Measurements from ENCODE around the gene SLMAP. TPM values are rescaled to one million over a fixed set of nuclear protein-coding genes. Genes with fewer than 3 reads are reported as not detected.

The SLMAP gene
- polyA plus RNA-seq, 1 of the 3 experiments (the other 2 are of a cell fraction): 10.5 TPM

DNA sequence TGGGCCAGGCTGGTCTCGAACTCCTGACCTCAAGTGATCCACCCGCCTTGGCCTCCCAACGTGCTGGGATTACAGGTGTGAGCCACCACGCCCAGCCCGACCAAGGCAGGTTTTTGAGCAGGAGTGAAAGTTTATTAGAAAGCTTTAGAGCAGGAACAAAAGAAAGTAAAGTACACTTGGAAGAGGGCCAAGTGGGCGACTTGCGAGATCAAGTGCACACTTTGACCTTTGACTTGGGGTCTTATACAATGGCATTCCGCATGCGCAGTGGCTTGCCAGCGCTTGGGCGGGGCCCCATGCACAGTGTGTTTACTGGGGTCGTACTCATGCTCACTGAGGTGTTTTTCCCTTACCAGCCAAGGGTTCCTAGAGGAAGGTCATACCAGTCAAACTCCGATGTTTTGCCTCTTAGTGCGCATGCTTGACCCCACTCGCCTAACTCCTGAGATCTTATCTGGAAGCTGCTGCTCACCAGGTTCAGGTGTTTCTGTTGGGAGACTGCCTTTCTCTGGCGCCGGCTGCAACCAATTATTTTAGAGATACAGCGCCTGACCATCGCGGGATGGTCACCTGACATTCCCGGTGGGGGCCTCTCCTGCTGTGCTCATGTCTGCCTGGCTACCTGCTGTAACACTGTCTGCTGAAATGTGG lies 205.2 kb downstream of the SLMAP start:
- H3K79me2 ChIP-seq (ENCODE audit: insufficient read depth): no peaks in the 10 kb centered on the region
- H3K27ac ChIP-seq (ENCODE audit: low read depth in 2 of 2, low read length in 1 of 2): no peak overlapping the region
- WGBS (ENCODE audit: low lambda C conversion rate): 88% methylated on average over 19 of the region's 21 CpGs
- TF ChIP-seq, protein P1, sequence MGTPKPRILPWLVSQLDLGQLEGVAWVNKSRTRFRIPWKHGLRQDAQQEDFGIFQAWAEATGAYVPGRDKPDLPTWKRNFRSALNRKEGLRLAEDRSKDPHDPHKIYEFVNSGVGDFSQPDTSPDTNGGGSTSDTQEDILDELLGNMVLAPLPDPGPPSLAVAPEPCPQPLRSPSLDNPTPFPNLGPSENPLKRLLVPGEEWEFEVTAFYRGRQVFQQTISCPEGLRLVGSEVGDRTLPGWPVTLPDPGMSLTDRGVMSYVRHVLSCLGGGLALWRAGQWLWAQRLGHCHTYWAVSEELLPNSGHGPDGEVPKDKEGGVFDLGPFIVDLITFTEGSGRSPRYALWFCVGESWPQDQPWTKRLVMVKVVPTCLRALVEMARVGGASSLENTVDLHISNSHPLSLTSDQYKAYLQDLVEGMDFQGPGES (IDR thresholded peaks at IDR 0.05; ENCODE audit: low read depth, low read length): no peak
- TF ChIP-seq JUND (IDR thresholded peaks at IDR 0.05) (no peak), SMC3 (IDR thresholded peaks at IDR 0.05; ENCODE audit: low read depth, low read length) (no peak), EP300 (IDR thresholded peaks at IDR 0.05; ENCODE audit: borderline replicate concordance in 1 of 2, low read depth in 1 of 2, low read length in 1 of 2) (no peak), NRF1 (IDR thresholded peaks at IDR 0.05; ENCODE audit: low read depth, low read length) (no peak), GATA2 (CRISPR knock-in tag; IDR thresholded peaks at IDR 0.05) (no peak), YY1 (IDR thresholded peaks at IDR 0.05; ENCODE audit: low read depth) (no peak), RCOR1 (IDR thresholded peaks at IDR 0.05; ENCODE audit: low read length) (no peak), EZH2phosphoT487 (IDR thresholded peaks at IDR 0.05; ENCODE audit: borderline replicate concordance, low read depth) (no peak), RAD21 (IDR thresholded peaks at IDR 0.05; ENCODE audit: low read length) (no peak), CHD2 (IDR thresholded peaks at IDR 0.05; ENCODE audit: low read length, partially characterized antibody) (no peak)
- TF ChIP-seq, protein P2, sequence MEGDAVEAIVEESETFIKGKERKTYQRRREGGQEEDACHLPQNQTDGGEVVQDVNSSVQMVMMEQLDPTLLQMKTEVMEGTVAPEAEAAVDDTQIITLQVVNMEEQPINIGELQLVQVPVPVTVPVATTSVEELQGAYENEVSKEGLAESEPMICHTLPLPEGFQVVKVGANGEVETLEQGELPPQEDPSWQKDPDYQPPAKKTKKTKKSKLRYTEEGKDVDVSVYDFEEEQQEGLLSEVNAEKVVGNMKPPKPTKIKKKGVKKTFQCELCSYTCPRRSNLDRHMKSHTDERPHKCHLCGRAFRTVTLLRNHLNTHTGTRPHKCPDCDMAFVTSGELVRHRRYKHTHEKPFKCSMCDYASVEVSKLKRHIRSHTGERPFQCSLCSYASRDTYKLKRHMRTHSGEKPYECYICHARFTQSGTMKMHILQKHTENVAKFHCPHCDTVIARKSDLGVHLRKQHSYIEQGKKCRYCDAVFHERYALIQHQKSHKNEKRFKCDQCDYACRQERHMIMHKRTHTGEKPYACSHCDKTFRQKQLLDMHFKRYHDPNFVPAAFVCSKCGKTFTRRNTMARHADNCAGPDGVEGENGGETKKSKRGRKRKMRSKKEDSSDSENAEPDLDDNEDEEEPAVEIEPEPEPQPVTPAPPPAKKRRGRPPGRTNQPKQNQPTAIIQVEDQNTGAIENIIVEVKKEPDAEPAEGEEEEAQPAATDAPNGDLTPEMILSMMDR (IDR thresholded peaks at IDR 0.05): no peak
- TF ChIP-seq, protein P3, sequence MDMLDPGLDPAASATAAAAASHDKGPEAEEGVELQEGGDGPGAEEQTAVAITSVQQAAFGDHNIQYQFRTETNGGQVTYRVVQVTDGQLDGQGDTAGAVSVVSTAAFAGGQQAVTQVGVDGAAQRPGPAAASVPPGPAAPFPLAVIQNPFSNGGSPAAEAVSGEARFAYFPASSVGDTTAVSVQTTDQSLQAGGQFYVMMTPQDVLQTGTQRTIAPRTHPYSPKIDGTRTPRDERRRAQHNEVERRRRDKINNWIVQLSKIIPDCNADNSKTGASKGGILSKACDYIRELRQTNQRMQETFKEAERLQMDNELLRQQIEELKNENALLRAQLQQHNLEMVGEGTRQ (IDR thresholded peaks at IDR 0.05; ENCODE audit: borderline replicate concordance, low read depth, low read length): no peak
- TF ChIP-seq, protein P4, sequence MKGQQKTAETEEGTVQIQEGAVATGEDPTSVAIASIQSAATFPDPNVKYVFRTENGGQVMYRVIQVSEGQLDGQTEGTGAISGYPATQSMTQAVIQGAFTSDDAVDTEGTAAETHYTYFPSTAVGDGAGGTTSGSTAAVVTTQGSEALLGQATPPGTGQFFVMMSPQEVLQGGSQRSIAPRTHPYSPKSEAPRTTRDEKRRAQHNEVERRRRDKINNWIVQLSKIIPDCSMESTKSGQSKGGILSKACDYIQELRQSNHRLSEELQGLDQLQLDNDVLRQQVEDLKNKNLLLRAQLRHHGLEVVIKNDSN (IDR thresholded peaks at IDR 0.05; ENCODE audit: borderline replicate concordance, low read depth): no peak
- no peaks in the 10 kb centered on the region for H3K9me2 ChIP-seq
- ChIA-PET POLR2A (no interaction called here), CTCF (no interaction called here)
- no peaks in the 10 kb centered on the region for H3K27me3 ChIP-seq (ENCODE audit: insufficient read depth)
- no peak overlapping the region for H3K9ac ChIP-seq
- DNase-seq: no peak
- H3K4me1 ChIP-seq (ENCODE audit: control insufficient read depth in 1 of 2, insufficient read depth in 2 of 2, low read depth in 1 of 2, low read length in 1 of 2): peaks cover 0 to 4% of the 10 kb centered on the region in 2 experiments; a peak in 1 of 4 replicates
- H4K20me1 ChIP-seq (ENCODE audit: insufficient read depth): no peaks in the 10 kb centered on the region
- H3K9me3 ChIP-seq: no peaks in the 10 kb centered on the region
- H3F3A ChIP-seq (replicated peaks; ENCODE audit: insufficient read depth): no peaks in the 10 kb centered on the region
- H3K4me2 ChIP-seq: no peak overlapping the region
- no peaks in the 10 kb centered on the region for H3K36me3 ChIP-seq (replicated peaks in 1 of 2; ENCODE audit: control insufficient read depth in 1 of 2, insufficient read depth in 2 of 2, low read length in 1 of 2)
- no peak overlapping the region for H3K4me3 ChIP-seq (ENCODE audit: low read depth in 2 of 2, low read length in 1 of 2)
- no peak overlapping the region for H2AFZ ChIP-seq (ENCODE audit: low read depth)

All from SK-N-SH (cell line).